Hepatocyte (in vitro differentiated cells): ENCODE data around the gene ZNF746. TPM values are rescaled to one million over a fixed set of nuclear protein-coding genes. Genes with fewer than 3 reads are reported as not detected.

ENCODE experiments used
- DNase-seq: peaks from one replicate; pipeline ENCODE4 v3.0.0-alpha.2; 2016; ENCODE audit warnings: low spot score
- H2AFZ ChIP-seq: fragments of 200-600 bp; sonication (generic); 2 replicates; pipeline ENCODE4 v1.6.0; 2016; ENCODE audit warnings: antibody characterized with exemption, mild to moderate bottlenecking
- H3K27ac ChIP-seq: fragments of 200-600 bp; sonication (generic); 2 replicates; pipeline ENCODE4 v1.5.1; 2016; ENCODE audit warnings: mild to moderate bottlenecking
- H3K27me3 ChIP-seq: fragments of 200-600 bp; sonication (generic); 2 replicates; pipeline ENCODE4 v1.6.1; 2016
- H3K36me3 ChIP-seq: fragments of 200-600 bp; sonication (generic); replicated peaks from 2 replicates; pipeline ENCODE4 v1.5.1; 2016; ENCODE audit warnings: low read depth; ENCODE audit not compliant: insufficient read depth
- H3K4me1 ChIP-seq: fragments of 200-600 bp; sonication (generic); 2 replicates; pipeline ENCODE4 v1.5.1; 2016; ENCODE audit warnings: mild to moderate bottlenecking, moderate library complexity; ENCODE audit not compliant: insufficient read depth
- H3K4me2 ChIP-seq: fragments of 200-600 bp; sonication (generic); 2 replicates; pipeline ENCODE4 v1.6.0; 2016
- H3K4me3 ChIP-seq: fragments of 200-600 bp; sonication (generic); 2 replicates; pipeline ENCODE4 v1.5.1; 2016; ENCODE audit warnings: mild to moderate bottlenecking
- H3K79me2 ChIP-seq: fragments of 200-600 bp; sonication (generic); 2 replicates; pipeline ENCODE4 v1.6.0; 2017; ENCODE audit warnings: mild to moderate bottlenecking
- H3K9me2 ChIP-seq: fragments of 200-600 bp; sonication (generic); replicated peaks from 2 replicates; pipeline ENCODE4 v1.6.0; 2017; ENCODE audit warnings: mild to moderate bottlenecking; ENCODE audit not compliant: insufficient read depth
- H3K9me3 ChIP-seq: fragments of 200-600 bp; sonication (generic); 2 replicates; pipeline ENCODE4 v1.5.1; 2016; ENCODE audit warnings: low read depth, mild to moderate bottlenecking
- H4K20me1 ChIP-seq: fragments of 200-600 bp; sonication (generic); 2 replicates; pipeline ENCODE4 v1.6.0; 2016; ENCODE audit warnings: mild to moderate bottlenecking; ENCODE audit not compliant: insufficient read depth, poor library complexity, severe bottlenecking
- CTCF ChIP-seq: fragments of 200-600 bp; sonication (generic); IDR thresholded peaks from 2 replicates; pipeline ENCODE4 v1.5.1; 2016; ENCODE audit warnings: antibody characterized with exemption, mild to moderate bottlenecking; ENCODE audit not compliant: poor library complexity
- EZH2 ChIP-seq: fragments of 200-600 bp; sonication (generic); IDR thresholded peaks from 2 replicates; pipeline ENCODE4 v1.6.1; 2016; ENCODE audit warnings: antibody characterized with exemption, mild to moderate bottlenecking, borderline replicate concordance
- EZH2phosphoT487 ChIP-seq: fragments of 200-600 bp; sonication (generic); IDR thresholded peaks from one replicate; pipeline ENCODE4 v1.6.1; 2018; ENCODE audit warnings: antibody characterized with exemption, mild to moderate bottlenecking, low read depth, moderate library complexity; ENCODE audit not compliant: unreplicated experiment, severe bottlenecking
- WGBS: methylation state at CpG from one replicate; pipeline ENCODE4 v1.1.6; 2016; ENCODE audit warnings: low lambda C conversion rate; ENCODE audit errors: missing lambda C conversion rate; 5-methylcytosine and 5-hydroxymethylcytosine counted together
- polyA plus RNA-seq: library from polyadenylated mRNA; unstranded; fragments of >200 nt; fragmentation: Nextera tagmentation; extraction: Ambion mirVana; gene quantifications from 2 replicates; pipeline ENCODE4 v1.2.1, GENCODE V29; 2016
- total RNA-seq: library from RNA; depleted of rRNA; stranded (reverse); fragments of >200 nt; gene quantifications from 2 replicates; pipeline ENCODE4 v1.2.3, GENCODE V29; 2014

ZNF746 gene
- total and polyA plus RNA-seq, 2 experiments from 2014 or later = 12.2 to 15.6 TPM

- no peak overlapping the region for H3K4me3 ChIP-seq
- TF ChIP-seq EZH2 (no peak), EZH2phosphoT487 (no peak), CTCF (no peak)
- 98% methylated on average over 6 of the region's 6 CpGs for WGBS
- H4K20me1 ChIP-seq = no peaks in the 10 kb centered on the region
- H3K36me3 ChIP-seq = no peaks in the 10 kb centered on the region
- no peaks in the 10 kb centered on the region for H3K9me3 ChIP-seq
- no peaks in the 10 kb centered on the region for H3K79me2 ChIP-seq
- no peaks in the 10 kb centered on the region for H3K4me1 ChIP-seq
- H3K27me3 ChIP-seq = no peaks in the 10 kb centered on the region
- H2AFZ ChIP-seq = no peak overlapping the region
- H3K4me2 ChIP-seq = no peak overlapping the region
- no peaks in the 10 kb centered on the region for H3K9me2 ChIP-seq
- no peak for DNase-seq
- H3K27ac ChIP-seq = no peak overlapping the region
Measured at GRCh38 chr7:149471289-149471953, 26.2 kb downstream of the ZNF746 start.

GRCh38 chr7:149469806-149470205 lies 27.8 kb downstream of the ZNF746 start:
- no peaks in the 10 kb centered on the region for H3K27me3 ChIP-seq
- no peak overlapping the region for H3K4me3 ChIP-seq
- no peak overlapping the region for H3K27ac ChIP-seq
- no peaks in the 10 kb centered on the region for H3K79me2 ChIP-seq
- no peaks in the 10 kb centered on the region for H3K9me2 ChIP-seq
- H3K4me1 ChIP-seq = no peaks in the 10 kb centered on the region
- WGBS = 96% methylated on average over 8 of the region's 8 CpGs
- no peaks in the 10 kb centered on the region for H3K9me3 ChIP-seq
- no peaks in the 10 kb centered on the region for H4K20me1 ChIP-seq
- TF ChIP-seq EZH2 = no peak
- TF ChIP-seq CTCF = no peak
- no peak for TF ChIP-seq EZH2phosphoT487
- H3K36me3 ChIP-seq = no peaks in the 10 kb centered on the region
- no peak overlapping the region for H3K4me2 ChIP-seq
- no peak for DNase-seq
- H2AFZ ChIP-seq = no peak overlapping the region

- whole genome bisulfite sequencing = 89% methylated on average over 5 of the region's 5 CpGs
- TF ChIP-seq EZH2phosphoT487 (no peak), EZH2 (no peak), CTCF (no peak)
- no peaks in the 10 kb centered on the region for H4K20me1 ChIP-seq
- no peak overlapping the region for H2AFZ ChIP-seq
- no peaks in the 10 kb centered on the region for H3K4me1 ChIP-seq
- no peak overlapping the region for H3K27ac ChIP-seq
- H3K27me3 ChIP-seq = no peaks in the 10 kb centered on the region
- H3K4me2 ChIP-seq = no peak overlapping the region
- no peak overlapping the region for H3K4me3 ChIP-seq
- H3K9me3 ChIP-seq = no peaks in the 10 kb centered on the region
- no peaks in the 10 kb centered on the region for H3K36me3 ChIP-seq
- no peak for DNase-seq
- H3K9me2 ChIP-seq = no peaks in the 10 kb centered on the region
- H3K79me2 ChIP-seq = no peaks in the 10 kb centered on the region
Measured at GRCh38 chr7:149468208-149468607, 29.4 kb downstream of the ZNF746 start.
